Stimulated activated naive CD4-positive, alpha-beta T cell (primary cell): ENCODE results near the gene TNNC1.

Experiments
- DNase-seq, 6 experiments: peaks; one replicate each; lab custom pipeline; 2025; lab: John Stamatoyannopoulos, UW

TNNC1 gene

DNA sequence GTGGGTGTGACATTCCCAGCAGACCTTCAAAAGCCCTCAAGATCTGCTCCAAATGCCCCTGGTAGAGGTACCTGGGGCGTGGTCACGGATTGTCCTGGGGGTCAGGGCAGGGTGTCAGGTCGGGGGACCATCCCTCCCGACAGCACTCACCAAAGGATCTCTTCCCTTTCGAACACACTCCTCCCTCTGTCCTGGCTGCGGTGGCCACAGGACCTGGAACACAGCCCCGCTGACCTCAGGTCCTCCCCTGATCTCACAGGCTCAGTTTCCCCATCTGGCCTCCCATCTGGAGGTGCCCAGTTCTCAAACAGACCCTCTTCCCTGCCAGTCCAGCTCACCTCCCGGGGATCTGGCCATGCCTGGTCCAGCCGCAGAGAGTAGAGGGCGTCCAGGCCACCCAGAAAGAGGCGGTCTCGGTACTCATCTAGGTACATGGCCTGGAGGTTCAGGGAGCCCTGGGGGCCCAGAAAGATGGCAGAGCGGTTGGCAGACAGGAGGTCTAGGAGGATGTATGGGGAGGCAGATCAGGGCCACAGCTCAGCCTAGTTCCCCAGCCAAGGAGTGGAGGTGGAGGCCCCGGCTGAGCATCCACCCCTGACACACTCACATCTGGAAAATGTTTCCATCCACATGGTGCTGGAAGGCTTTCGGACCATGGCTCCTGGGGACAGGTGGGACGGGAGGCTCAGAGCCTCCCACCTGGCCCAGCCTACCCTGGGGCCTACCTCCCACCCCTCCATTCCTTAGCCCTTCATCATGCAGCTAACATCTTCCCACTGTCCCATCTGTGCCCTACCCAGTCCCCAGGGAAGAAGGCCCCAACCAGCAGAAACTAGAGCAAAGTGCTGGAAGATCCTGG is 11.2 kb downstream of the TNNC1 start:
- DNase-seq = no peak

GRCh38 chr3:52441772-52442332 is 12.0 kb downstream of the TNNC1 start:
- no peak for DNase-seq

- no peak for DNase-seq
Observed at GRCh38 chr3:52441091-52441771, 12.6 kb downstream of the TNNC1 start.

- no peak for DNase-seq
Observed at GRCh38 chr3:52440671-52441070, 13.2 kb downstream of the TNNC1 start.

DNA sequence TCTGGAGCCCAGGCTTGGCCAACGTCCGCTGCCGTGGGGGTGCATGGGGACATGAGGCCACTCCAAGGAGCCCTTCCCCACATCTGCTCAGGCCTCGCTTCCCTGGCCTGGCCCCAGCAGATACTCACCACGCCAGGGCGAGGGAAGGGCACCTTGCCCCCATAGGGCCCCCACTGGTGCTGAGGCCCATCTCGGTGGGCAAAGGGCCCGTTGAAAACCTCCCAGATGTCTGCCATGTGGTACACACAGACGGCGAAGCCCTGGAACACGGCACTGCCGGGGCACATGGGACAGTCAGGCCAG is 13.6 kb downstream of the TNNC1 start:
- DNase-seq = no peak

- no peak for DNase-seq
Observed at GRCh38 chr3:52439426-52440248, 14.2 kb downstream of the TNNC1 start.

DNA sequence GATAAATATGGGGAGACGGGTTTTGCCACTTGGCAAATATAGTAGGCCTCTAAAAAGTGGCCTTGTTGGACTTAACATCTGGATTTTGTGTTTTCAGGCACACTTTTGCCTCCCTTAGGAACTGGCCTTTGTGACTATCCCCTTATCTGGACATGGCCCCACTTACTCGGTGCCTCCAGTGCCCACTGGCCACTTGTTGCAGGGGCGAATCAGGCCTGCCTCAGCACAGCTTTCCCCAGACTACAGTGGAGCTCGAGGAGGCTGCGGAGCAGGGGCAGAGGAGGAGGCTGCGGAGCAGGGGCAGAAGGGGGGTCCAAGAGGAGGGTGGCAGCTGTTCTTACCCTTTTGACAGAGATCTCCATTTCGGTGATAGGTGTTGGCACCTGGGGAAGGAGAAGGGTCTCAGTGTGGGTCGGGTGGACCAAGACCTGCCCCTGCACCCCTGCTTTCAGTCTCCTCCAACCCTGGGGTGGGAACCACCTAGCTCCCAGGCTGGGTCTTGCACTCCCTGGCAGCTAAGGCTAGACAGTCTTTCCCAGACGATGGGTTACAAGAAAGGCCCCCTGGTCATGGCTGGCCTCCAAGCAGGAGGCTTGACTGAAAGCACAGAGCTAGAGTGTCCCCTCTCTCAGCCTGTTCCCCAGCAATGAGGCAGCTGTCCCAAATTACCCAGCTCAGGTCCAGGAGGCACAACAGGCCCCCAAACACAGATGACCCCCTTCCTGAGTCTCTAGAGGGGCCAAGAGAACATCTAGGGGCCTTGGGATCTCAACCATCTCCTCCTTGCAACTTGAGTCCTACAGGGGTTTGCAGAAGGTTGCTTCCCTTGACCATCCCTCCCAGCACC is 15.0 kb downstream of the TNNC1 start:
- no peak for DNase-seq

- DNase-seq = no peak
Observed at GRCh38 chr3:52438104-52438376, 15.8 kb downstream of the TNNC1 start.

GRCh38 chr3:52437326-52438103 is 16.3 kb downstream of the TNNC1 start:
- no peak for DNase-seq

- DNase-seq = no peak
Observed at GRCh38 chr3:52436500-52437149, 17.2 kb downstream of the TNNC1 start.

- DNase-seq = no peak
Observed at GRCh38 chr3:52435246-52436101, 18.4 kb downstream of the TNNC1 start.

DNA sequence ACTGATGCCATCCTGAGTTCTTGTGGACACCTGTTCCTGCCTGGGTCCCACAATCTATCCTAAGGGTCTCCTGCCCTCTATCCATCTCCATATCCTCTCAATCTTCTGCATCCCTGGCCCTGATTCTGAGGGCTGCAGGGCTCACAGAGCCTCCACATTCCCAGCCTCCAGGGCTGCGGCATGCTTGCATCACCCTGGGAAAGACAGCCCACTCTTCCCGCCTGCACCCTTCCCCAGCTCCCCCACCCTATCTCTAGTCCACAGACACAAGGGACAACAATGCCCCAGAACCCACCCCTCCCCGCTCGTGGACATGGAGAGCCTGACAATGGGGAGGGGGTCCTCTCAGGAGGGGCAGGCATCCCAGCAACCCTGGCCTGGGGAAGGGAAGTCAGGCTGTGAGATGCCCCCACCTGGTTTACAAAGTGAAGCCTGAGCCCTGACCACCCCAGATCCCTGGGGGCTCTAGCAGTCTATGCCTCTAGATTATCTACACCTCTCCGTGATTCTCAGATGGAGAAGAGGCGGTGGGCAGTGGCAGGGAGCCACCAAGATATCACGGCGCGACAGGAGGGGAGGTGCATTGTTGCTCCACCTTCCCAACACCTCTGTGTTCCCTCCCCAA is 19.2 kb downstream of the TNNC1 start:
- DNase-seq = no peak

DNA sequence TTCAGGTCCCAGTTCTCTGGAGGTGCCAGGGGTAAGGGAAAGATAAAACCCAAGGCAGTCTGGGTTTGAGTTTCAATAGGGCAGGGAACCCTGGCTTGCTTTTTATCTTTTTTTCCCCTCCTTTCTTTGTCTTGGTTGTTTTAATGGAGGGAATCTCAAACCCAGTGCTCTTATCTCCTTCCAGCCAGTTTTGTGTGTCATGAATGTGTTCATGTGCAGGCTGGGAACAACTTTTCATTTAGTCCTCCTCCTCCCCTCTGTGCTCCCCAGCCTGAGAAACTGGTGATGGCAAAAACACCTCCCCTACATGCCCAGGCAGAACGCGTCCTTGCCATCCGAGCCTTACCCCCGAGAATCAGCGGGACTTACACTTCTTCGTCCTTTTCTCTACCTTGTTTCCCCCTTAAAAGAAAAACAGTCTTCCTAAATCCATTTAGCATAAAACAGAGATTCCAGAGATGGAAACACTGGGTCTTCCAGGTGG is 19.8 kb downstream of the TNNC1 start:
- DNase-seq = no peak

GRCh38 chr3:52433328-52433995 is 20.4 kb downstream of the TNNC1 start:
- DNase-seq = no peak

DNA sequence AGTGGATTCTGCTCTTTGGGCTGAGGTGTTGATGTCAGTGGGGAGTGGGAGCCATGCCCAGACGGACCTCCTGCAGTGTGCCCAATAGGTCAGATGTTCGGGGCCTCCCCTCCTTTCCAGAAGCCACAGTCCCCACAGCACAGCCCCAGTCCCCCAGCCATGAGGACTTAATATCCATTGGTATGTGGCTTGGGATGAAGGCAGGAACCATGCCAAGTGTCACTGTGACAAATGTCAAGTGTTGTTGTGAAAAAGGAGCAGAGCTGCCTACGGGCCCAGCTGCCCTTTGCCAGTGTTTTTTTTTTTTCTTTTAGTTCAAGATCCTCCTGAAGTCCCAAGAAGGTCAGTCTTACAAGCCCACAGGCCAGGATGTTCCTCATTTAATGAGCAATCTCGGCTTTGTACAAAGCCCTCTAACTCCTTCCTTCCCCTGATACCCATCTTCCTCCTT is 21.1 kb downstream of the TNNC1 start:
- DNase-seq = no peak

GRCh38 chr3:52432225-52432624 is 21.6 kb downstream of the TNNC1 start:
- DNase-seq = no peak

DNA sequence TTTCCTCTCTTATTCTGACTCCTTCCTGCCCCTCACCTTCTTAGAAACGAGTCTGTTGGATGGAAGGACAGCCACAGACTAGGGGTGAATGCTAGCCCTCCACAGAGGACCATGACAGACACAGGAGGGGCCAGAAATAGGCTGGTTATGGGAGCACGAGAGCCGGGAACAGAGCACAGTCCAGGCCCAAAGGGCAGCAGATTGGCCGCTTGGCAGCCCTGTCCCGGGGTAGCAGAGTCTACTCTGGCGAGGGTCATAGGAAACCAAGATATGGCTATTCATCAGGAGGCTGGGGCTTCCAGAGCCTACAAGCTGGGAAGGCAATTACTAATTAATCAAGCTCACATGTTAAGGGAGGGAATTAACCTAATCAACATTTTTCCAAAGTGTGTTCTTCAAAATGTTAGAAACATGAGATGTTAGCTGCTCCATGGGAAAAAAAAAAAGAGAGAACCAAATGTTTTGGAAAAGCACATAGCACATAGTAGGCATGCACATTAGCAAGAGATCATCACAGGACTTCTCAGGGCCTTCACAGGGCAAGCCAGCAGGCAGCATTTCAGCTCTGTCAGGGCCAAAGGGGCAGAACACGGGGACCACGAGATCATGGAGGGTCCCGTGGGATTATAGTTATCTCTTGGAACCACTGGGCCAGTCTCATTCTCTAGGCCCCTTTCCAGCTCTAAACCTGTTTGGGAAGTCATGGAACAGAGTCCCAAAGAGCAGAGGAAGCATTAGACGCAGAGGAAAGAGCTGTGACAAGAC is 22.2 kb downstream of the TNNC1 start:
- no peak for DNase-seq
